OCI-LY7 (cell line): ENCODE data around the gene OR2T29.
"Not testable (repeated sequence)": the region's sequence is repeated elsewhere in the genome, so short reads cannot be mapped to it uniquely, and the experiment has no call there.

Source experiments
- CTCF ChIP-seq: fragments of 200-600 bp; sonication (generic); conservative IDR thresholded peaks from 2 replicates; pipeline ENCODE4 v1.5.1; 2014; ENCODE audit warnings: mild to moderate bottlenecking, antibody characterized with exemption, low read length, moderate library complexity, mixed read lengths
- EZH2phosphoT487 ChIP-seq: fragments of 200-600 bp; sonication (generic); IDR thresholded peaks from 2 replicates; pipeline ENCODE4 v1.6.1; 2018; ENCODE audit warnings: low read depth, borderline replicate concordance, mild to moderate bottlenecking, mixed run types, antibody characterized with exemption, low read length, moderate library complexity, mixed read lengths

DNA sequence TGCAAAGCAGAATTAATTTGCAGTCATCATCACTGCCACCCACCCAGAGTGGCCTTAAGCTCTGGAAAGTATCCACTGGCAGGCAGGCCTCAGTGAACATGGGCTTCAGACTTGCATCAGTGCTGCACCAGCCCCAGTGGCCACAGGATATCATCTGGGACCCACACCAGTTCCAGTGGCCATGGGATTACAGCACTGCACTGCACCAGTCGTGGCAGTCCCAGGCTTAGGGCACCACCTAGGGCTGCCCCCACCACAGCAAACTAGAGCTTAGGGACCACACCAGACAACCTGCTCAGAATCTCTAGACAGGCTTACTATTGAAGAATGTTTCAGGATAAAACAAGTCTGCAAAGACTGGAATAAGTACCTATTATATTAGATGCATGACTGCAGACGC lies 15.2 kb downstream of the OR2T29 start:
- not testable (repeated sequence) for TF ChIP-seq CTCF, EZH2phosphoT487
